H1 (cell line): Measurements from ENCODE around the gene TFCP2L1.

Experiments used
- CBX5 ChIP-seq: fragments of 300-800, 300-1000 bp; sonication (generic); IDR thresholded peaks from 2 replicates; pipeline ENCODE4 v1.7.1; 2016; ENCODE audit warnings: antibody characterized with exemption, low read length, low read depth
- TBP ChIP-seq: IDR thresholded peaks from 2 replicates; pipeline ENCODE4 v1.6.1; 2011; ENCODE audit warnings: low read depth, low read length, improper control_type of control experiment
- TF ChIP-seq, protein P1 (sequence below), 3 experiments: IDR thresholded peaks; 1 replicate in 2 of 3; 2 replicates in 1 of 3; pipeline versions ENCODE4 v1.5.1 to v1.6.1; 2011; ENCODE audit warnings: low read length in 3 of 3, mild to moderate bottlenecking in 3 of 3, inconsistent platforms in 2 of 3, low read depth in 1 of 3, moderate library complexity in 1 of 3; ENCODE audit not compliant: insufficient read depth in 1 of 3; ENCODE audit errors: control extremely low read depth in 1 of 3
- TF ChIP-seq, protein P2 (sequence below): IDR thresholded peaks from 2 replicates; pipeline ENCODE4 v1.6.1; 2011; ENCODE audit warnings: low read length, improper control_type of control experiment

DNA sequence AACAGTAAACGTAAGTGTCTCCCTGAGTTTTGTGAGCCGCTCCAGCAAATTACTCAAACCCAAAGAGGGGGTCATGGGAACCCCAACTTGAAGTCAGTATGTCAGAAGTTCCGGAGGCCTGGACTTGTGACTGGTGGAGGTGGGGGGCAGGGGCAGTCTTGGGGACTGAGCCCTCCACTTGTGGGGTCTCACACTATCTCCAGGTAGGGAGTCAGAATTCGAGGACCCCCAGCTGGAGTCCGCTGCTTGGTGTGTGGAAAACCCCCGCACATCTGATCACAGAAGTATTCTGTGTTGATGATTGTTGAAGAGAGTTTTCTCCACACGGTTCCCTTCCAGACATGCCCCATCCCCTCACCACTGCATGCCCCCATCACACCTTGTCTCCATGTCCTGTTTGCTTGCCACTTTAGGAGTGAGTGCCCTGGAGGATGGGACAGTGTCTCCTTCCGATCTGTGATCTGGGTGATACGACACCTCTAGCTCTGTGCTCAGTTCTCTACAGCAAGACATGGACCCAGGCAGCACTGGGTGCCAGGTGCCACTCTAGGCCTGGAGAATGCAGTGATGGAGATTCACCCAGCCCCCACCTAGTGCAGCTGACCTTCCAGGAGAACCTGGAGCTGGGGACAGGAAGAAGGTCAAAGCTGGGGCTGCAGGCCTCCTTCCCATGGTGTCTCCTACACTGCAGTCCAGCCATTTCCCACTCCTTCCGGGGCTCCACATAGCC is 85.6 kb downstream of the TFCP2L1 start:
- TF ChIP-seq CBX5: no peak
- TF ChIP-seq, protein P1, sequence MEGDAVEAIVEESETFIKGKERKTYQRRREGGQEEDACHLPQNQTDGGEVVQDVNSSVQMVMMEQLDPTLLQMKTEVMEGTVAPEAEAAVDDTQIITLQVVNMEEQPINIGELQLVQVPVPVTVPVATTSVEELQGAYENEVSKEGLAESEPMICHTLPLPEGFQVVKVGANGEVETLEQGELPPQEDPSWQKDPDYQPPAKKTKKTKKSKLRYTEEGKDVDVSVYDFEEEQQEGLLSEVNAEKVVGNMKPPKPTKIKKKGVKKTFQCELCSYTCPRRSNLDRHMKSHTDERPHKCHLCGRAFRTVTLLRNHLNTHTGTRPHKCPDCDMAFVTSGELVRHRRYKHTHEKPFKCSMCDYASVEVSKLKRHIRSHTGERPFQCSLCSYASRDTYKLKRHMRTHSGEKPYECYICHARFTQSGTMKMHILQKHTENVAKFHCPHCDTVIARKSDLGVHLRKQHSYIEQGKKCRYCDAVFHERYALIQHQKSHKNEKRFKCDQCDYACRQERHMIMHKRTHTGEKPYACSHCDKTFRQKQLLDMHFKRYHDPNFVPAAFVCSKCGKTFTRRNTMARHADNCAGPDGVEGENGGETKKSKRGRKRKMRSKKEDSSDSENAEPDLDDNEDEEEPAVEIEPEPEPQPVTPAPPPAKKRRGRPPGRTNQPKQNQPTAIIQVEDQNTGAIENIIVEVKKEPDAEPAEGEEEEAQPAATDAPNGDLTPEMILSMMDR (IDR thresholded peaks at IDR 0.05; ENCODE audit: control extremely low read depth in 1 of 3, insufficient read depth in 1 of 3, low read depth in 1 of 3, low read length in 3 of 3): no peak
- TF ChIP-seq, protein P2, sequence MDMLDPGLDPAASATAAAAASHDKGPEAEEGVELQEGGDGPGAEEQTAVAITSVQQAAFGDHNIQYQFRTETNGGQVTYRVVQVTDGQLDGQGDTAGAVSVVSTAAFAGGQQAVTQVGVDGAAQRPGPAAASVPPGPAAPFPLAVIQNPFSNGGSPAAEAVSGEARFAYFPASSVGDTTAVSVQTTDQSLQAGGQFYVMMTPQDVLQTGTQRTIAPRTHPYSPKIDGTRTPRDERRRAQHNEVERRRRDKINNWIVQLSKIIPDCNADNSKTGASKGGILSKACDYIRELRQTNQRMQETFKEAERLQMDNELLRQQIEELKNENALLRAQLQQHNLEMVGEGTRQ: no peak
- no peak for TF ChIP-seq TBP
